Measurements from ENCODE around the gene C1orf50. TPM values are rescaled to one million over a fixed set of nuclear protein-coding genes. Genes with fewer than 3 reads are reported as not detected.
A peak's percentile ranks its signal among the peaks of the same experiment; 100 is the strongest.

Gene C1orf50
- total and polyA plus RNA-seq, 2 donors (not counting 1 experiment from before 2014, with no cell fraction given) = 2.7 to 17.1 TPM

DNA sequence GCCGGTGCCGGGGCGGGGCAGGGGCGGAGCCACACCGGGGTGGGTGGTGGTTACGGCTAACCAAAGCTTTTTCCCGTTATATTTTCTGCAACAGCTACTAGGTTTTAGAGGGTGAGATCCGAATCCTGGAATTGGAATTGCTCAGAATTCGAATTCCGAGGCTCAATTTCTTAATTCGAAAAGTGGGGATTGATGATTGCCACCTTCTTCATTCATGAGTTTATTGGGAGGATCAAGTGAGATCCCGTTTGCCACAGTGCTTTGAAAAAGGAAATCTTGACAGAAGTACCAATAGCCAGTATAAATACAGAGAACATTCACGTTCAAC, 50.4 kb downstream of the C1orf50 start:
- H3K4me2 ChIP-seq (replicated peaks; ENCODE audit: low read depth, low read length, poor library complexity, severe bottlenecking) = peak overlapping the region; percentile 89
- no peaks in the 10 kb centered on the region for H3K27me3 Mint-ChIP-seq
- intact Hi-C loops (cut with micrococcal nuclease) = loop anchor here (1.0 to 2.0 kb wide), 8 partner anchors 29 to 361 kb away; partner anchors contain the start of genes C1orf50, CFAP57, EBNA1BP2 and P3H1
- no peaks in the 10 kb centered on the region for H3K9me3 ChIP-seq (ENCODE audit: control extremely low read depth in 1 of 3, control insufficient read depth in 2 of 3, insufficient read depth in 1 of 3, low read length in 2 of 3)
- H3K4me3 Mint-ChIP-seq = peak overlapping the region; percentile 89
- H3K36me3 ChIP-seq (replicated peaks in 1 of 2; ENCODE audit: control extremely low read depth in 1 of 2, control insufficient read depth in 1 of 2, extremely low read depth in 1 of 2, insufficient read depth in 2 of 2, low read length in 1 of 2) = peaks cover 0 to 3% of the 10 kb centered on the region in 2 experiments
- peaks cover 13% of the 10 kb centered on the region in 2 donors for H3K4me1 ChIP-seq (ENCODE audit: control insufficient read depth in 2 of 2, insufficient read depth in 2 of 2, low read length in 2 of 2)
- H3K27ac ChIP-seq (ENCODE audit: low read length in 2 of 2) = peak overlapping the region in 1 of 2 donors; percentile 82
- ATAC-seq (ENCODE audit: low read depth) = no peak
- H3K9me3 Mint-ChIP-seq (ENCODE audit: insufficient read depth) = no peaks in the 10 kb centered on the region
- H3K4me1 Mint-ChIP-seq = peaks cover 20% of the 10 kb centered on the region
- 2% methylated on average over 8 of the region's 13 CpGs for WGBS (ENCODE audit: insufficient coverage)
- H3K4me3 ChIP-seq (ENCODE audit: control extremely low read depth in 1 of 5, extremely low read depth in 1 of 5, insufficient read depth in 1 of 5, low read depth in 2 of 5, low read length in 4 of 5) = peak overlapping the region; percentile 57 to 82 (median 77)
- no peaks in the 10 kb centered on the region for H4K20me1 ChIP-seq (ENCODE audit: control insufficient read depth, insufficient read depth, low read length, poor library complexity, severe bottlenecking)
- CTCF ChIA-PET = interaction anchor here (0.8 to 1.2 kb wide), 3 partner anchors 26 to 256 kb away, joined by 3 to 8 read pairs (median 4); partner anchors contain the start of gene ZNF691
- H3K79me2 ChIP-seq (ENCODE audit: control insufficient read depth, insufficient read depth, low read length) = peaks cover 19% of the 10 kb centered on the region
- no peaks in the 10 kb centered on the region for H3K27me3 ChIP-seq (replicated peaks in 1 of 4; ENCODE audit: control extremely low read depth in 1 of 4, control insufficient read depth in 3 of 4, insufficient read depth in 4 of 4, low read length in 3 of 4)
- H3K9ac ChIP-seq (ENCODE audit: low read length) = peak overlapping the region; percentile 81
- peak overlapping the region; percentile 92 for H2AFZ ChIP-seq (ENCODE audit: insufficient read depth, low read depth, low read length, poor library complexity, severe bottlenecking)
- no peak for DNase-seq
- no peak for TF ChIP-seq EZH2 (IDR thresholded peaks at IDR 0.05; ENCODE audit: borderline replicate concordance, insufficient read depth, low read depth, low read length, poor library complexity, severe bottlenecking)
- TF ChIP-seq, protein P1, sequence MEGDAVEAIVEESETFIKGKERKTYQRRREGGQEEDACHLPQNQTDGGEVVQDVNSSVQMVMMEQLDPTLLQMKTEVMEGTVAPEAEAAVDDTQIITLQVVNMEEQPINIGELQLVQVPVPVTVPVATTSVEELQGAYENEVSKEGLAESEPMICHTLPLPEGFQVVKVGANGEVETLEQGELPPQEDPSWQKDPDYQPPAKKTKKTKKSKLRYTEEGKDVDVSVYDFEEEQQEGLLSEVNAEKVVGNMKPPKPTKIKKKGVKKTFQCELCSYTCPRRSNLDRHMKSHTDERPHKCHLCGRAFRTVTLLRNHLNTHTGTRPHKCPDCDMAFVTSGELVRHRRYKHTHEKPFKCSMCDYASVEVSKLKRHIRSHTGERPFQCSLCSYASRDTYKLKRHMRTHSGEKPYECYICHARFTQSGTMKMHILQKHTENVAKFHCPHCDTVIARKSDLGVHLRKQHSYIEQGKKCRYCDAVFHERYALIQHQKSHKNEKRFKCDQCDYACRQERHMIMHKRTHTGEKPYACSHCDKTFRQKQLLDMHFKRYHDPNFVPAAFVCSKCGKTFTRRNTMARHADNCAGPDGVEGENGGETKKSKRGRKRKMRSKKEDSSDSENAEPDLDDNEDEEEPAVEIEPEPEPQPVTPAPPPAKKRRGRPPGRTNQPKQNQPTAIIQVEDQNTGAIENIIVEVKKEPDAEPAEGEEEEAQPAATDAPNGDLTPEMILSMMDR (IDR thresholded peaks at IDR 0.05) = no peak
- POLR2A ChIA-PET = interaction anchor here (0.6 to 2.4 kb wide), 4 partner anchors 10 to 135 kb away, joined by 3 to 16 read pairs (median 4); partner anchors contain the start of genes YBX1 and ZNF691
- peak overlapping the region; percentile 76 for H3K27ac Mint-ChIP-seq

DNA sequence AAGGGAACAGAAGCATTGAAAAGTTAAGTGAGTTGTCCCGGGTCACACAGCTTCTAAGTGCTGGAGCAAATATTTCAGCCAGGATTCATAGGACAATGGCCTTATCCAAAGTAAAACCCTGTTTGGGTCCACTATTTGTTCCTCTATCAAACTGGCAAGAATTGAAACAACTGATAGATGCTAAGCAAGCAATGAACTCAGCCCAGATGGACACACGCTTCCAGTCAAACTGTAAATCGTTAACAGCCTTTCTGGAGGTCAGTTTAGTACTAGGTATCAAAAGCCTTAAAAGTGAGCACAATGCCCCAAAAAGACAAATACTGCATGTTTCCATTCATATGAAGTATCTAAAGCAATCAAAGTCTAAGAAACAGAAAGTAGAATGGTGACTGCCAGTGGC, 50.9 kb downstream of the C1orf50 start:
- TF ChIP-seq, protein P1 (IDR thresholded peaks at IDR 0.05) = no peak
- no peak for TF ChIP-seq EZH2 (IDR thresholded peaks at IDR 0.05; ENCODE audit: borderline replicate concordance, insufficient read depth, low read depth, low read length, poor library complexity, severe bottlenecking)
- H3K36me3 ChIP-seq (replicated peaks in 1 of 2; ENCODE audit: control extremely low read depth in 1 of 2, control insufficient read depth in 1 of 2, extremely low read depth in 1 of 2, insufficient read depth in 2 of 2, low read length in 1 of 2) = peaks cover 0 to 3% of the 10 kb centered on the region in 2 experiments
- peak overlapping the region; percentile 89 for H3K4me2 ChIP-seq (replicated peaks; ENCODE audit: low read depth, low read length, poor library complexity, severe bottlenecking)
- WGBS (ENCODE audit: insufficient coverage) = 100% methylated on average over 1 of the region's 3 CpGs
- Mint-ChIP-seq H3K27ac (no peak overlapping the region), H3K4me3 (peak overlapping the region; percentile 89), H3K4me1 (peaks cover 20% of the 10 kb centered on the region), H3K9me3 (ENCODE audit: insufficient read depth) (no peaks in the 10 kb centered on the region), H3K27me3 (no peaks in the 10 kb centered on the region)
- POLR2A ChIA-PET = interaction anchor here (0.6 to 2.4 kb wide), 4 partner anchors 10 to 136 kb away, joined by 3 to 16 read pairs (median 4); partner anchors contain the start of genes YBX1 and ZNF691
- peak overlapping the region; percentile 92 for H2AFZ ChIP-seq (ENCODE audit: insufficient read depth, low read depth, low read length, poor library complexity, severe bottlenecking)
- H3K9ac ChIP-seq (ENCODE audit: low read length) = no peak overlapping the region
- CTCF ChIA-PET = interaction anchor here (0.8 to 1.2 kb wide), 3 partner anchors 26 to 255 kb away, joined by 3 to 8 read pairs (median 4); partner anchors contain the start of gene ZNF691
- ATAC-seq (ENCODE audit: low read depth) = no peak
- peaks cover 19% of the 10 kb centered on the region for H3K79me2 ChIP-seq (ENCODE audit: control insufficient read depth, insufficient read depth, low read length)
- no peak for DNase-seq
- H3K27me3 ChIP-seq (replicated peaks in 1 of 4; ENCODE audit: control extremely low read depth in 1 of 4, control insufficient read depth in 3 of 4, insufficient read depth in 4 of 4, low read length in 3 of 4) = no peaks in the 10 kb centered on the region
- intact Hi-C loops (cut with micrococcal nuclease) = loop anchor here (1.0 to 2.0 kb wide), 8 partner anchors 28 to 362 kb away; partner anchors contain the start of genes C1orf50, CFAP57, EBNA1BP2 and P3H1
- no peaks in the 10 kb centered on the region for H4K20me1 ChIP-seq (ENCODE audit: control insufficient read depth, insufficient read depth, low read length, poor library complexity, severe bottlenecking)
- no peak overlapping the region for H3K27ac ChIP-seq (ENCODE audit: low read length in 2 of 2)
- H3K4me3 ChIP-seq (ENCODE audit: control extremely low read depth in 1 of 5, extremely low read depth in 1 of 5, insufficient read depth in 1 of 5, low read depth in 2 of 5, low read length in 4 of 5) = no peak overlapping the region
- H3K9me3 ChIP-seq (ENCODE audit: control extremely low read depth in 1 of 3, control insufficient read depth in 2 of 3, insufficient read depth in 1 of 3, low read length in 2 of 3) = no peaks in the 10 kb centered on the region
- peaks cover 13% of the 10 kb centered on the region in 2 donors for H3K4me1 ChIP-seq (ENCODE audit: control insufficient read depth in 2 of 2, insufficient read depth in 2 of 2, low read length in 2 of 2)

All from B cell (primary cell).